ENCODE results near the gene FREM1. TPM values are rescaled to one million over a fixed set of nuclear protein-coding genes. Genes with fewer than 3 reads are reported as not detected.
"Not testable (repeated sequence)": the region's sequence is repeated elsewhere in the genome, so short reads cannot be mapped to it uniquely, and the experiment has no call there.

The FREM1 gene
- total and polyA plus RNA-seq, 7 experiments from 2014 or later, result 0.24 to 0.86 TPM; not detected in 5

DNA sequence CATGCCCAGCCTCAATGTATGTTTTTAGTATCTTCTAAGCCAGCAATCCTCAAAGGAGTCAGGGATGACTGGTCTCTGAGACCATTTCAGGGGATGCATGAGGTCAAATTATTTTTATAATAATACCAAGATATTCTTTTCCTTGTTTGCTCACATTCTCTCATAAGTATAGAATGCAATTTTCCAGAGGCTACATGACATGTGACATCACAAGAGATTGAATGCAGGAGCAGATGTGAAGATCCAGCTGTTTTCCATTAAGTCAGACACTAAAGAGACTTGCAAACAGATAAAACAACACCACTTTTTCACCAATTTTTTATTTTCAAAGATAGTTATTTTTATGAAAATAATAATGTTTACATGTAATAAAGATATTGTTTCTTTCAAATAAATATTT lies 22.0 kb upstream of the FREM1 start:
- H3K9me3 Mint-ChIP-seq, result no peaks in the 10 kb centered on the region
- no peaks in the 10 kb centered on the region for H3K4me1 ChIP-seq (ENCODE audit: control insufficient read depth in 2 of 2, insufficient read depth in 2 of 2, low read length in 2 of 2)
- no peak for ATAC-seq
- intact Hi-C loops (cut with micrococcal nuclease), result no loop called here
- no peak for DNase-seq
- no peak overlapping the region for H3K27ac ChIP-seq (ENCODE audit: low read depth, low read length)
- no peaks in the 10 kb centered on the region for H3K27me3 Mint-ChIP-seq
- no peaks in the 10 kb centered on the region for H3K27me3 ChIP-seq (ENCODE audit: control insufficient read depth in 2 of 2, insufficient read depth in 2 of 2, low read length in 2 of 2)
- no peaks in the 10 kb centered on the region for H3K36me3 Mint-ChIP-seq
- no peaks in the 10 kb centered on the region for H3K36me3 ChIP-seq (ENCODE audit: control insufficient read depth in 2 of 3, insufficient read depth in 3 of 3, low read length in 3 of 3)
- no peaks in the 10 kb centered on the region for H3K9me3 ChIP-seq (ENCODE audit: control insufficient read depth in 2 of 3, low read length in 3 of 3)
- no peaks in the 10 kb centered on the region for H3K4me1 Mint-ChIP-seq
- H3K4me3 Mint-ChIP-seq, result no peak overlapping the region
- POLR2A ChIA-PET, result no interaction called here
- H3K27ac Mint-ChIP-seq, result peak overlapping the region in 1 of 9 donors; percentile 33
- H3K4me3 ChIP-seq (ENCODE audit: low read length), result no peak overlapping the region
- CTCF ChIA-PET, result no interaction called here

DNA sequence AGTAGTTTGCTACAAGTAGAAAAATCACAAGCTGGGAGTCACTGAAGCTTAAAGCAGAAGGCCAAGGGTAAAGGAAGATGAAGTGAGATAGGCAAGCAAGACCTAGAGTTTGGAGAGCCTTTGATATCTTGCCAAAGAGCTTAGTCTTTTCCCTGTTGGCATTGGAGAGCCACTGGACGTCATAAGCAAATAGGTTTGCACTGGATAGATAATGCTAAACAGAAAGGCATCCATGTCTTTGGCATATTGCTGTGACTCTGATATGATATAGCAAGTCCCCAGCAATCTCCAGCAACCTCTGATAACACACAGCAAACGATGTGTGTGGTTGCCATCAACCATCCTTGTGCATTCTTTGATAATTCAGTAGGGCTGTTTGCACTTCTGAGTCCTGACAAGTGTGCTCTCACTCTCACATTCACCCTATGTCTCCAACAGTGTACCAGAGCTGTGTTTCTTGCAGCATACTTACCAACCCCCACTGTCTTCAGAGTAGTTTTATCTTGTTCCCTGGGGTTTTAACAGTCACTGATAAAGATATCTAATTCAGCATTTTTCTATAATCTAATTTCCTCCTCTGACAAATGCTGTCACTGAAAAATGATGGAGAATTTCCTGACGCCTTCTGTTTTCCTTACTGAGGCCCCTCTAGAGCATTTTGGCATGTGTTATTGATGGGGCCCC lies 16.9 kb upstream of the FREM1 start:
- DNase-seq (no peak), ATAC-seq (no peak)
- Mint-ChIP-seq H3K9me3 (no peaks in the 10 kb centered on the region), H3K36me3 (no peaks in the 10 kb centered on the region), H3K27me3 (no peaks in the 10 kb centered on the region), H3K4me1 (no peaks in the 10 kb centered on the region), H3K27ac (no peak overlapping the region), H3K4me3 (no peak overlapping the region)
- Histone ChIP-seq H3K27me3 (ENCODE audit: control insufficient read depth in 2 of 2, insufficient read depth in 2 of 2, low read length in 2 of 2) (no peaks in the 10 kb centered on the region), H3K9me3 (ENCODE audit: control insufficient read depth in 2 of 3, low read length in 3 of 3) (no peaks in the 10 kb centered on the region), H3K27ac (ENCODE audit: low read depth, low read length) (no peak overlapping the region), H3K4me1 (ENCODE audit: control insufficient read depth in 2 of 2, insufficient read depth in 2 of 2, low read length in 2 of 2) (no peaks in the 10 kb centered on the region), H3K36me3 (ENCODE audit: control insufficient read depth in 2 of 3, insufficient read depth in 3 of 3, low read length in 3 of 3) (no peaks in the 10 kb centered on the region), H3K4me3 (ENCODE audit: low read length) (no peak overlapping the region)
- POLR2A ChIA-PET, result no interaction called here
- intact Hi-C loops (cut with micrococcal nuclease), result no loop called here
- CTCF ChIA-PET, result no interaction called here

DNA sequence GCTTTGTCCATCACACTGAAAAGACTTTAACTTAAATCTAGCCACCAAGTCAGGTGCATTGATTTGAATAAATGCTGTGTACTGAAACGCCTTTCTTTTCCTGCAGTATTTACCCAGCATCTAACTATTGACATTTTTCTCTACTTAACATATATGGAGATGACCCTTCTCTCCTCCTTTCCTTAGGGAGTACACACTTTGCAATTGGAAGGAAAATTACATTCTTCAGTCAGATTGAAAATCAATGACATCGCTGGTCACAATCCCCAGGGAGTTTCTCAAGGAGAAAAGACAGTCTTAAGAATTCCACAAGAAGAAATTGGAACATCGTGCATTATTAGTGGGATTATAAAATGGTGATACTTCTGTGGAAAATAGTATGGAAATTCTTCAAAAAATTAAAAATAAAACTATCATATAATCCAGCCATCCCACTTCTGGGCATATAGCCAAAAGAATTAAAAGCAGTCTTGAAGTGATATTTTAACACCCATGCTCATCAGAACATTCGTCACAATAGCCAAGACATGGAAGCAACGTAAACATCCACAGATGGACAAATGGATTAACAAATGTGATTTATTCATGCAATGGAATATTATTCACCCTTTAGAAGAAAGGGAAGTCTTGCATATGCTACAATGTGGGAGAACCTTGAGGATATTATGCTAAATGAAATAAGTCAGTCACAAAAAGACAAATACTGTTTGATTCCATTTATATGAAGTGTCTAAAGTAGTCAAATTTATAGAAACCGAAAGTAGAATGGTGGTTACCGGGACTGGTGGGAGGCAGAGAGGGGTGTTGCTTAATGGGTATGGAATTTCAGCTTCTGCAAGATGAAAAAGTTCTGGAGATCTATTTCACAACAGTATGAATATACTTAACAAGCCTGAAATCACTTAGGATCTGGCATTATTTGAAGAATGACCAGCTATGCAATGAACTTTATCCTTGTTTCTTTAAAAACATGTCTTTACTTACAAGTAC lies 14.3 kb upstream of the FREM1 start:
- Histone ChIP-seq H3K4me3 (ENCODE audit: low read length) (no peak overlapping the region), H3K27ac (ENCODE audit: low read depth, low read length) (no peak overlapping the region), H3K4me1 (ENCODE audit: control insufficient read depth in 2 of 2, insufficient read depth in 2 of 2, low read length in 2 of 2) (no peaks in the 10 kb centered on the region), H3K27me3 (ENCODE audit: control insufficient read depth in 2 of 2, insufficient read depth in 2 of 2, low read length in 2 of 2) (no peaks in the 10 kb centered on the region), H3K9me3 (ENCODE audit: control insufficient read depth in 2 of 3, low read length in 3 of 3) (no peaks in the 10 kb centered on the region), H3K36me3 (ENCODE audit: control insufficient read depth in 2 of 3, insufficient read depth in 3 of 3, low read length in 3 of 3) (no peaks in the 10 kb centered on the region)
- intact Hi-C loops (cut with micrococcal nuclease), result no loop called here
- ChIA-PET POLR2A (no interaction called here), CTCF (no interaction called here)
- Mint-ChIP-seq H3K27me3 (no peaks in the 10 kb centered on the region), H3K4me3 (no peak overlapping the region), H3K9me3 (peaks cover 0 to 2% (median 0%) of the 10 kb centered on the region in 11 donors), H3K27ac (no peak overlapping the region), H3K36me3 (no peaks in the 10 kb centered on the region), H3K4me1 (no peaks in the 10 kb centered on the region)
- DNase-seq (no peak), ATAC-seq (no peak)

DNA sequence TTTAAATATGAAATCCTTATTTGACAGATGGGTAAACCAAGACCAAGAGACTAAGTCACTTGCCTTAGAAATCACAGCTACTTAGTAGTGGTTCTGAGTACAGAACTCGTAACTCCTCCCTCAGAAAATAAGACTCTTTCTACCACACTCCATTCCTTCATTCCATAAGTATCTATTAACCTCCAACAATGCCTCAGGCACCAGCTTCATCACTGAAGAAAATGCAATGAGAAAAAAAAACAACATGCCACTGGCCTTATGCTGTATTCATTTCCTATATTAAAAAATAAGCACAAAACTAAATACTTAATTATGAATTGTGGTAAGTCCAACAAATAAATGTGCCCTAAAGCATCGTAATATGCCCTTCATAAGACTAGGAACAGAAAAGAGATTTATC lies 13.5 kb upstream of the FREM1 start:
- no peaks in the 10 kb centered on the region for H3K4me1 Mint-ChIP-seq

DNA sequence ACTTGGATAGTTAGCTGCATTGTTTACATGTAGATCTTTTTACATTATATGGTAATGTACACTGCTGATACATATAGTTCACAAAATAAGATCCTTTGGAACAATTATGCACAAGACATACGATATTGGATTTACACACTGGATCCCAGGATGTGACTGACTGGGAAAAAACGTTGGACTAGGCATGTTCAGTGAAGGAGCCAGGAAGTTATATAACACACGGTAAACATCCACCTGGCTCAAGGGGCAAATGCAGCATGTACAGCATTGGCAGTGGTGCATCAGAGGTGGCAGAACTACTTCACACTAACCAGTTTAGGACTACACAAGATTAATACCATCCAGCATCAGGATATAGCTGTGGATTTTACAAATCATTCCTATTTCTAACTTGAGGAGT lies 10.6 kb upstream of the FREM1 start:
- H3K36me3 Mint-ChIP-seq; H3K27ac Mint-ChIP-seq; H3K27ac ChIP-seq (ENCODE audit: low read depth, low read length); H3K27me3 ChIP-seq (ENCODE audit: control insufficient read depth in 2 of 2, insufficient read depth in 2 of 2, low read length in 2 of 2); CTCF ChIA-PET; H3K4me3 Mint-ChIP-seq; H3K9me3 ChIP-seq (ENCODE audit: control insufficient read depth in 2 of 3, low read length in 3 of 3); H3K27me3 Mint-ChIP-seq; H3K36me3 ChIP-seq (ENCODE audit: control insufficient read depth in 2 of 3, insufficient read depth in 3 of 3, low read length in 3 of 3); H3K4me1 ChIP-seq (ENCODE audit: control insufficient read depth in 2 of 2, insufficient read depth in 2 of 2, low read length in 2 of 2); ATAC-seq; H3K4me1 Mint-ChIP-seq; H3K4me3 ChIP-seq (ENCODE audit: low read length); intact Hi-C loops (cut with micrococcal nuclease); POLR2A ChIA-PET; DNase-seq; H3K9me3 Mint-ChIP-seq: not testable (repeated sequence)

More for the DNA sequence above, 13.5 kb upstream of the FREM1 start:
- no peak for DNase-seq
- Mint-ChIP-seq H3K27me3 (peaks cover 0 to under 1% (median 0%) of the 10 kb centered on the region in 5 donors), H3K4me3 (no peak overlapping the region), H3K9me3 (peaks cover 0 to 2% (median 0%) of the 10 kb centered on the region in 11 donors), H3K36me3 (no peaks in the 10 kb centered on the region), H3K27ac (no peak overlapping the region)
- no peaks in the 10 kb centered on the region for H3K27me3 ChIP-seq (ENCODE audit: control insufficient read depth in 2 of 2, insufficient read depth in 2 of 2, low read length in 2 of 2)
- ChIA-PET CTCF (no interaction called here), POLR2A (no interaction called here)
- ATAC-seq, result no peak
- H3K4me1 ChIP-seq (ENCODE audit: control insufficient read depth in 2 of 2, insufficient read depth in 2 of 2, low read length in 2 of 2), result no peaks in the 10 kb centered on the region
- H3K36me3 ChIP-seq (ENCODE audit: control insufficient read depth in 2 of 3, insufficient read depth in 3 of 3, low read length in 3 of 3), result no peaks in the 10 kb centered on the region
- H3K4me3 ChIP-seq (ENCODE audit: low read length), result no peak overlapping the region
- intact Hi-C loops (cut with micrococcal nuclease), result no loop called here
- no peaks in the 10 kb centered on the region for H3K9me3 ChIP-seq (ENCODE audit: control insufficient read depth in 2 of 3, low read length in 3 of 3)
- no peak overlapping the region for H3K27ac ChIP-seq (ENCODE audit: low read depth, low read length)

- Mint-ChIP-seq H3K4me3 (no peak overlapping the region), H3K36me3 (no peaks in the 10 kb centered on the region), H3K9me3 (no peaks in the 10 kb centered on the region), H3K4me1 (no peaks in the 10 kb centered on the region), H3K27ac (no peak overlapping the region), H3K27me3 (peaks cover 0 to 18% (median 0%) of the 10 kb centered on the region in 5 donors)
- Histone ChIP-seq H3K4me3 (ENCODE audit: low read length) (no peak overlapping the region), H3K4me1 (ENCODE audit: control insufficient read depth in 2 of 2, insufficient read depth in 2 of 2, low read length in 2 of 2) (no peaks in the 10 kb centered on the region), H3K36me3 (ENCODE audit: control insufficient read depth in 2 of 3, insufficient read depth in 3 of 3, low read length in 3 of 3) (no peaks in the 10 kb centered on the region), H3K27ac (ENCODE audit: low read depth, low read length) (no peak overlapping the region), H3K27me3 (ENCODE audit: control insufficient read depth in 2 of 2, insufficient read depth in 2 of 2, low read length in 2 of 2) (peaks cover 0 to 4% of the 10 kb centered on the region in 2 donors), H3K9me3 (ENCODE audit: control insufficient read depth in 2 of 3, low read length in 3 of 3) (no peaks in the 10 kb centered on the region)
- no peak for DNase-seq
- intact Hi-C loops (cut with micrococcal nuclease), result loop anchor here in 1 of 2 donors (10.0 kb wide), 1 partner anchor 59 kb away; no protein-coding TSS in a partner anchor
- POLR2A ChIA-PET, result no interaction called here
- ATAC-seq, result no peak
- CTCF ChIA-PET, result no interaction called here
Measured at GRCh38 chr9:14913366-14913765, 3.1 kb upstream of the FREM1 start.
